ENCODE results near the gene STYXL2. TPM values are rescaled to one million over a fixed set of nuclear protein-coding genes. Genes with fewer than 3 reads are reported as not detected.

Gene STYXL2
- not detected in 2 replicates for total RNA-seq

DNA sequence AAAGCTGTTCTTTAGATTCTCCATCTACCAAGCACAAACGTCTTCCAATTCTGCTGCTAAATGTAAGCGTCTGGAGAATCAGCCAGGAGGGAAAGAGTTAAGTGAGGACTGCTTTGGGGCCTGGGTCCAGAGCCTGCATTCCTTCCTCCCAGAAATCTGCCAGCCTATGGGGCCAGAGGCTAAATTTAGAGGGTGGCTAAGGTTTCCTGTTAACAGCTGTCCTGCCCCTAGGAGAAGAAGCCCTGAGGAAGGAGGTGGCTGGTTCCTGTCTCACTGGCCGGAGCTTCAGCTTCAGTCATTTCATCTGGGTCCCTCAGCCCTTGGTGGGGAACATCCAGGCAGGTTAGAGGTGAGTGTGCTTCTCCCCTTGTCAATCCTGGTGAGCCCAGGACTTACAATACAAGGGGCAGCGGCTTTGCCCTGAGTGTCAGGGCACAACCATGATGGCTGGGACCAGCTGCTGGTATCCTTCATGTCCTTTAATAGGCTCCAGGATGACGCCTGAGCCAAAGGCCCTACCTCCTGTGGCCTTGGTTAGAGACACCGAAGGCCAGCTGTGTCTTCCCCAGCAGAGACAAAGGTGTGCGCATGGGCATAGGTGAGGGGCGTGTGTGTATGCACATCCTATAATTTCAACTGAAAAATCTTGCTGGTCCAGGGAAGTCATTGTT is at the start of gene STYXL2:
Gene STYXL2 (plus strand): TSS at position 230 of the 671 bp plus-strand sequence. CDS start 775 bp downstream, outside the sequence.

DNA sequence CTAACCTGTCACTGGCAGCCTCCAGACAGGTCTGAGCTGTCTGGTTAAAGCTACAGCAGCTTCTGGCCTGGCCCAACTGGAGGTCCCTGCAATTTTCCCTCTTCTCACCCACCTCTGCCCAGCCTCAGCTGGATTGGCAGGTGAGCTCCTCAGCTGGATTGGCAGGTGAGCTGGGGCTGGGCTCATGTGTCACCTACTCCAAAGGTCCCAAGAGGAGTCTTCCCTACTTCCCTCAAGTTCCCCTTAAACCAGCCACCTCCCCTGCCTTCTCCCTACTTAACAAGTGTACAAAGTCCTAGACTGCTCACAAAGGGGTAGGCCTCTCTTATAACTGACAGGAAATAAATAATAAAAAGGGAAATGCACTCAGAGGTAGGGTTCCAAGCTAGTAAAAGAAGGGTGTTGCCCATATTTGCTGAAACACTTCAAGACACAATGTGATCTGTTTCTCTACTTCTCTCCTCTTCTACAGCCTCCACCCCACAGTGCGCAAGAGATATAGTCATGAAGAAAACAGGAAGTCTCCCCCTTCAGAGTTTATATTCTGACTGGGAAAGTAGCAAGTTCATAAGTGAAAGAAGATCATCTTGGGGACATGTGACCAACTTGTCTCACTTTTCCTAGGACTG is 3.4 kb upstream of the STYXL2 start, which contains the start of gene GPA33:
Gene GPA33 (minus strand): TSS at position 64 of the 629 bp plus-strand sequence. CDS start 90 bp downstream, outside the sequence.

Other genes with a start within 250 kb of the STYXL2 start
- gene TADA1, start 217.8 kb upstream of the STYXL2 start, total RNA-seq, result 7.2 and 7.3 TPM in 2 replicates
- not detected in 2 replicates for gene ILDR2, start 118.5 kb upstream of the STYXL2 start, total RNA-seq
- gene MAEL, start 104.8 kb upstream of the STYXL2 start, total RNA-seq, result not detected in 2 replicates
- gene GPA33, start 3.7 kb upstream of the STYXL2 start, total RNA-seq, result not detected in 2 replicates
- gene POU2F1, start 126.8 kb downstream of the STYXL2 start, total RNA-seq, result 4.6 and 5.7 TPM in 2 replicates